ENCODE measurements around the gene NDUFS5.
"Not testable (repeated sequence)": the region's sequence is repeated elsewhere in the genome, so short reads cannot be mapped to it uniquely, and the experiment has no call there.

NDUFS5 gene

DNA sequence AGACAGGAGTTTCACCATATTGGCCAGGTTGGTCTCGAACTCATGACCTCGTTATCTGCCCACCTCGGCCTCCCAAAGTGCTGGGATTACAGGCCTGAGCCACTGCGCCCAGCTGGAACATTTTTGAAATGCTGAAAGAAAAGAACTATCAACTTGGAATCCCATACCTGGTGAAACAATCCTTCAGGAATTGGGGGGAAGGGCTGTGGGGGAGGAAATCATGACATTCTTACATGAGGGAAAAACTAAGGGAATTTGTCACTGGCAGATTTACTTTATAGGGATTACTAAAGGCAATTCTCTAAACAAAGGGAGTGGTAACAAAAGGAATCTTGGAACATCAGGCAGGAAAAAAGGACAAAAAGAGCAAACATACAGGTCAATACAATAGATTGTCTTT, 25.8 kb downstream of the NDUFS5 start:
- in situ Hi-C loops (cut with MboI; ENCODE audit: low pct_unique_long_range_greater_than_20kb, low sequenced_read_pairs), result no loop called here
- no peak for DNase-seq

DNA sequence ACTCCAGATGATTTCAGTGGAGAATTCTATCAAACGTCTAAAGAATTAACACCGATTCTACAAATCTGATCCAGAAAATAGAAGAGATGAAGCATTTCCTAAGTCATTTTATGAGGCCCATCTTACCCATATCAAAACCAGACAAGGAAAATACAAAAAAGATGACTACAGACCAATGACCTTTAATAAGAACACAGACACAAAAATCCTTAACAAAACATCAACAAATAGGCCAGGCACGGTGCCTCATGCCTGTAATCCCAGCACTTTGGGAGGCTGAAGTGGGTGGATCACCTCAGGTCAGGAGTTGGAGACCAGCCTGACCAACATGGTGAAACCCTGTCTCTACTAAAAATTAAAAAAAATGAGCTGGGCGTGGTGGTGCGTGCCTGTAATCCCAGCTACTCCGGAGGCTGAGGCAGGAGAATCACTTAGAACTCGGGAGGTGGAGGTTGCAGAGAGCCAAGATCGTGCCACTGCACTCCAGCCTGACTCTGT, 29.1 kb downstream of the NDUFS5 start:
- in situ Hi-C loops (cut with MboI; ENCODE audit: low pct_unique_long_range_greater_than_20kb, low sequenced_read_pairs); DNase-seq: not testable (repeated sequence)

GRCh38 chr1:39061516-39061915, 35.4 kb downstream of the NDUFS5 start:
- DNase-seq; in situ Hi-C loops (cut with MboI; ENCODE audit: low pct_unique_long_range_greater_than_20kb, low sequenced_read_pairs): not testable (repeated sequence)

GRCh38 chr1:39061951-39062350, 35.8 kb downstream of the NDUFS5 start:
- in situ Hi-C loops (cut with MboI; ENCODE audit: low pct_unique_long_range_greater_than_20kb, low sequenced_read_pairs), result no loop called here
- DNase-seq, result no peak

GRCh38 chr1:39063191-39063590, 37.0 kb downstream of the NDUFS5 start:
- no peak for DNase-seq
- in situ Hi-C loops (cut with MboI; ENCODE audit: low pct_unique_long_range_greater_than_20kb, low sequenced_read_pairs), result no loop called here

DNA sequence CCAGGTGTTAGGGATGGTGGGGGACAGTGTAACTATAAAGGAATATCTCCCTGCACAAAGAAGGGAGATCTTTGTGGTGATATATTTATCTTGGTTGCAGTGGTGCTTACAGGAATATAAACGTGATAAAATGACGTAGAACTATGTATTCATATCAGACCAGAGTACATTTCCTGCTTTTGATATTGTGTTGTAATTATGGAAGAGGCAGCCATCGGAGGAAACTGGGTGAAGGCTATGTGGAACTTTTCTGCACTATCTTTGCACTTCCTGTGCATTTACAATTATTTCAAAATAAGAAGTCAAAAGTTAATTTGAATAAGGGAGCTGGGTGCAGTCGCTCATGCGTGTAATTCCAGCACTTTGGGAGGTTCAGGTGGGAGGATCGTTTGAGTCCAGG, 37.6 kb downstream of the NDUFS5 start:
- no peak for DNase-seq
- in situ Hi-C loops (cut with MboI; ENCODE audit: low pct_unique_long_range_greater_than_20kb, low sequenced_read_pairs), result no loop called here

DNA sequence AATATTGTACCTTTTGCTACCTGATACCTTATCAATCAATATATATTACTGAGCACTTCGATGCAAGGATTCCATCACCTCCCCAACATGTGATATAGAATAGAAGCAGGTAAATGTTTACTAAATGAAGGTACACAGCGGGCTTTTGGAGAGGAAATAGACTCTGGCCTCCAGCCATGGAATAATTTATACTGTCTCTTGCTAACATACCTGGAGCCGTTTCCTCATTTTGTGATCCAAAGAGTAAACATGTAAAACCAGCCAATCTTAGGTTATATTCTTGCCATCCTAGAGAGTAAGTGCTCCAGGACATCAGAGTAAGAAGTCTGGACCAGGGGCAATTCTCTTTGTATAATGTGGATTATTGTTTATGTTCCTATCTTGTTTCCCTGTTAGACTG, 39.4 kb downstream of the NDUFS5 start:
- in situ Hi-C loops (cut with MboI; ENCODE audit: low pct_unique_long_range_greater_than_20kb, low sequenced_read_pairs), result no loop called here
- no peak for DNase-seq

GRCh38 chr1:39068227-39068626, 42.1 kb downstream of the NDUFS5 start:
- DNase-seq; in situ Hi-C loops (cut with MboI; ENCODE audit: low pct_unique_long_range_greater_than_20kb, low sequenced_read_pairs): not testable (repeated sequence)

- DNase-seq; in situ Hi-C loops (cut with MboI; ENCODE audit: low pct_unique_long_range_greater_than_20kb, low sequenced_read_pairs): not testable (repeated sequence)
Measured at GRCh38 chr1:39071557-39071956, 45.4 kb downstream of the NDUFS5 start.

DNA sequence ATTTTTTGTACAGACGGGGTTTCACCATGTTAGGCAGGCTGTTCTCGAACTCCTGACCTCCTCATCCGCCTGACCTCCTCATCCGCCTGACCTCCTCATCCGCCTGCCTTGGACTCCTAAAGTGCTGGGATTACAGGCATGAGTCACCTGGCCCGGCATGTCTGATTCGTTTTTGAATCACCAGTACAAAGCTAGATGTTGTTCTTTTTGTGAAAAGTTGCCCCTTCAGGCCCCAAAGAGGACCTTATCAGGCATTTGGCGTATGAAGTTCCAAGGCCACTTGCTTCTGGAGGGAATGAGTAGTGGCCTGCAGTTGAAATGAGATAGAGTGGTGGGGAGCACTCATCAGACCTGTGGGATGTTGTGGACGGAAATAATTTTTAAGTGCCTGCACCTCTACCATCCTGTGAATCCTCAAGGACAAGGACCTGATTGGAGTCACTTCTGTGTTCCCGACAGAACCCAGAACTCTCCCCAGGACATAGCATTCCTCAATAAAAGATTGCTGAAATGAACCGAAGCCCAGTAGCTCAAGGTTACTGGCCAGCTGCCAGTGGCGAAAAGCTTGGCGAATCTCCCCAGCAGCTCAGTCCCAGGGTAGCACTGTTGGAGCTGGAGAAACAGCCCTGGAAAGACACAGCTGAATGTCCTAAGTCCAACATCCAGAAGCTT, 50.1 kb downstream of the NDUFS5 start:
- DNase-seq, result no peak
- in situ Hi-C loops (cut with MboI; ENCODE audit: low pct_unique_long_range_greater_than_20kb, low sequenced_read_pairs), result loop anchor here (25.0 kb wide), 1 partner anchor 461 kb away; no protein-coding TSS in a partner anchor

- DNase-seq, result no peak
- in situ Hi-C loops (cut with MboI; ENCODE audit: low pct_unique_long_range_greater_than_20kb, low sequenced_read_pairs), result loop anchor here (25.0 kb wide), 1 partner anchor 461 kb away; no protein-coding TSS in a partner anchor
Measured at GRCh38 chr1:39076799-39077148, 50.6 kb downstream of the NDUFS5 start.

- in situ Hi-C loops (cut with MboI; ENCODE audit: low pct_unique_long_range_greater_than_20kb, low sequenced_read_pairs), result loop anchor here (25.0 kb wide), 1 partner anchor 457 kb away; no protein-coding TSS in a partner anchor
- DNase-seq, result no peak
Measured at GRCh38 chr1:39080269-39080826, 54.2 kb downstream of the NDUFS5 start.

- in situ Hi-C loops (cut with MboI; ENCODE audit: low pct_unique_long_range_greater_than_20kb, low sequenced_read_pairs), result loop anchor here (25.0 kb wide), 1 partner anchor 456 kb away; no protein-coding TSS in a partner anchor
Measured at GRCh38 chr1:39080831-39081270, 54.7 kb downstream of the NDUFS5 start.

DNA sequence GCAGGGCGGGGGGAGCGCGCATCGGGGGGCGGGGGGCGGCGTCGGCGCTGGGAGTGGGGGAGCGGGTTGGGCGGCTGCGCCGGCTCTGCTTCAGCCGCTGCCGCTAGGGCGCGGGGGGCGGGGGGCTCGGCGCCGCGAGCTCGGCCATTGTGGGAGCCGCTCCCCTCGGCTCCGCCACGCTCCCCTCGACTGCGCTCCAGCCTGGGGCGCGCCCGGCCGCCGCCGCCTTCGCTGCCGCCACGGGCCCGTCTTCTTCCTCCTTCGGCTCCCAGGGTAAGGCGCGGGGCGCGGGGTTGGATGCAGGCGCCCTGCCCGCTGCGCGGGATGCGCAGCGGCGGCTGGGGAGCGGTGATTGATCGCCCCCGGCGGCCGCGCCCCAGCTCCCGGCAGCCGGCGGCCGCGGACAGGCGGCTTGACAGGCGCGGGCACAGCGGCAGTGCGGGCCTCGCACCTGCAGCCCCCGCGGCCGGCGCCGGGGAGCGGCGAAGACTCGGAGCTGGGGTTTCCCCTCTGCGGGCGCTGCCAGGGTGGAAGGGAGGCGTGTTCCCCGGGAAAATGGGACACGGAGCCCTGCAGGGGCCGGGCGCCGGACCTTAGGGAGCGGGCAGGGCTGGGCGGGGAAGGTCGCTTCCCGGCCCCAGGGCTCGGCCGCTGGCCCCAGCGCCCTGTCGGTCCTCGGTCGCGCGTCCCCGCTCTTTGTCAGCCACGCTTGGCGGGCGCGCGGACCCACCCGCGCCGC, 55.3 kb downstream of the NDUFS5 start:
- peak; percentile 25 for DNase-seq

More at GRCh38 chr1:39080831-39081270, 54.7 kb downstream of the NDUFS5 start:
- no peak for DNase-seq

GRCh38 chr1:39082010-39082799, 56.1 kb downstream of the NDUFS5 start:
- no peak for DNase-seq
- in situ Hi-C loops (cut with MboI; ENCODE audit: low pct_unique_long_range_greater_than_20kb, low sequenced_read_pairs), result loop anchor here (25.0 kb wide), 1 partner anchor 455 kb away; no protein-coding TSS in a partner anchor

More for the DNA sequence above, 55.3 kb downstream of the NDUFS5 start:
- in situ Hi-C loops (cut with MboI; ENCODE audit: low pct_unique_long_range_greater_than_20kb, low sequenced_read_pairs), result loop anchor here (25.0 kb wide), 1 partner anchor 456 kb away; no protein-coding TSS in a partner anchor

GRCh38 chr1:39082811-39083576, 56.8 kb downstream of the NDUFS5 start:
- no peak for DNase-seq
- in situ Hi-C loops (cut with MboI; ENCODE audit: low pct_unique_long_range_greater_than_20kb, low sequenced_read_pairs), result loop anchor here (25.0 kb wide), 1 partner anchor 454 kb away; no protein-coding TSS in a partner anchor

GRCh38 chr1:39084191-39084590, 58.0 kb downstream of the NDUFS5 start:
- in situ Hi-C loops (cut with MboI; ENCODE audit: low pct_unique_long_range_greater_than_20kb, low sequenced_read_pairs), result loop anchor here (25.0 kb wide), 1 partner anchor 453 kb away; no protein-coding TSS in a partner anchor

More at GRCh38 chr1:39084191-39084590, 58.0 kb downstream of the NDUFS5 start:
- no peak for DNase-seq
